ENCODE measurements around the gene HADH. TPM values are rescaled to one million over a fixed set of nuclear protein-coding genes. Genes with fewer than 3 reads are reported as not detected.

The HADH gene
- total RNA-seq, 2 donors from 2014 or later: 32.5 to 53.0 TPM

DNA sequence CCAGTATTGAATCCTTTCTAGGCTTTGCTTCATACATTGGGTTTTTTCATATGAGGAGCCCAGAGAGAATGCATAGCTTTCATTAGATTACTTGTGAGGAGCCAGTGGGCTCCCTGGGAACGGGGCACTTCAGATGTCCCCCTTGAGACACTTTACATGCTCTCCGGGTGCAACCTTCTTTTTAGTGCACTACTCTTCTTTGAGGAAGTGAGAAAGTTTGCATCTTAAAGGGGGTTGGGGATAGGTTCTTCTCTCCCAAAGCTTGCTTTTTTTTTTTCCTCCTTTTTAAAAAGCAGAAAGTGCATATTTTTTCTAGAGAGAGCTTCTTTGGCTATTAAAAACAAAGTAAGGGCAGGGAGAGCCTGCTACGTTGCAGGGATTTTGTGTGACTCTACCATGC, 4.3 kb downstream of the HADH start:
- Mint-ChIP-seq H3K27me3 (ENCODE audit: insufficient read depth) (peaks cover 3% of the 10 kb centered on the region), H3K36me3 (ENCODE audit: low read depth) (peaks cover 9% of the 10 kb centered on the region), H3K27ac (no peak overlapping the region), H3K9me3 (no peaks in the 10 kb centered on the region), H3K4me3 (no peak overlapping the region), H3K4me1 (peaks cover 8% of the 10 kb centered on the region)
- no peak overlapping the region for H3K27ac ChIP-seq (ENCODE audit: low read depth, low read length)
- no peaks in the 10 kb centered on the region for H3K36me3 ChIP-seq (ENCODE audit: control insufficient read depth, insufficient read depth, low read length)
- no peaks in the 10 kb centered on the region for H3K27me3 ChIP-seq (ENCODE audit: control insufficient read depth, insufficient read depth, low read length, poor library complexity, severe bottlenecking)
- H3K4me1 ChIP-seq (ENCODE audit: control insufficient read depth, insufficient read depth, low read length): no peaks in the 10 kb centered on the region
- DNase-seq: no peak
- no peak overlapping the region for H3K9ac ChIP-seq (ENCODE audit: extremely low read depth, low read length, poor library complexity, severe bottlenecking)
- H3K4me3 ChIP-seq (ENCODE audit: low read length): no peak overlapping the region
- 73 to 82% methylated on average over 2 to 3 of the region's 3 CpGs for WGBS, 2 experiments (ENCODE audit: insufficient coverage in 1 of 2, insufficient read length in 1 of 2)
- no peaks in the 10 kb centered on the region for H3K9me3 ChIP-seq (ENCODE audit: control insufficient read depth, low read length)
- TF ChIP-seq, protein P1, sequence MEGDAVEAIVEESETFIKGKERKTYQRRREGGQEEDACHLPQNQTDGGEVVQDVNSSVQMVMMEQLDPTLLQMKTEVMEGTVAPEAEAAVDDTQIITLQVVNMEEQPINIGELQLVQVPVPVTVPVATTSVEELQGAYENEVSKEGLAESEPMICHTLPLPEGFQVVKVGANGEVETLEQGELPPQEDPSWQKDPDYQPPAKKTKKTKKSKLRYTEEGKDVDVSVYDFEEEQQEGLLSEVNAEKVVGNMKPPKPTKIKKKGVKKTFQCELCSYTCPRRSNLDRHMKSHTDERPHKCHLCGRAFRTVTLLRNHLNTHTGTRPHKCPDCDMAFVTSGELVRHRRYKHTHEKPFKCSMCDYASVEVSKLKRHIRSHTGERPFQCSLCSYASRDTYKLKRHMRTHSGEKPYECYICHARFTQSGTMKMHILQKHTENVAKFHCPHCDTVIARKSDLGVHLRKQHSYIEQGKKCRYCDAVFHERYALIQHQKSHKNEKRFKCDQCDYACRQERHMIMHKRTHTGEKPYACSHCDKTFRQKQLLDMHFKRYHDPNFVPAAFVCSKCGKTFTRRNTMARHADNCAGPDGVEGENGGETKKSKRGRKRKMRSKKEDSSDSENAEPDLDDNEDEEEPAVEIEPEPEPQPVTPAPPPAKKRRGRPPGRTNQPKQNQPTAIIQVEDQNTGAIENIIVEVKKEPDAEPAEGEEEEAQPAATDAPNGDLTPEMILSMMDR (conservative IDR thresholded peaks at IDR 0.05): no peak

DNA sequence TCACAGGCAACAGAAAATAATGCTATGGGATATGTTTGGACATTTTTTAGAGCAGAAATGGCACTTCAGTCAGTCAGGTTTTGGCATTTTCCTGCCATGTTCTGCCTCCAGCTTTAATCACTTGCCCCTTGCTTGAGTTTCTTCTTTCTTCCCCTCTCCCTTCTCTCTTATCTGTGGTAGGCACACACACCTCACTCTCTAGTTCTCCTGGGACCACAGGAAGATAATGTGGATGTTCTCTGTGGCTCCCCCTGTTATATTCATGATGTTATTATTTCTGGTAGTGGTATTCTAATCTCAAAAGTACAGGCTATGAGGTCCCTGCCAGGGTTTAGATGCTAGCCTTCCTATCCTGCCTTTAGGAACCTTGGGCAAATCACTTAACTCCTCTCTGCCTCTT, 5.2 kb downstream of the HADH start:
- H3K9me3 Mint-ChIP-seq: no peaks in the 10 kb centered on the region
- H3K27ac Mint-ChIP-seq: no peak overlapping the region
- no peaks in the 10 kb centered on the region for H3K27me3 ChIP-seq (ENCODE audit: control insufficient read depth, insufficient read depth, low read length, poor library complexity, severe bottlenecking)
- no peaks in the 10 kb centered on the region for H3K9me3 ChIP-seq (ENCODE audit: control insufficient read depth, low read length)
- no peaks in the 10 kb centered on the region for H3K4me1 ChIP-seq (ENCODE audit: control insufficient read depth, insufficient read depth, low read length)
- no peak overlapping the region for H3K27ac ChIP-seq (ENCODE audit: low read depth, low read length)
- H3K36me3 Mint-ChIP-seq (ENCODE audit: low read depth): peaks cover 9% of the 10 kb centered on the region
- TF ChIP-seq, protein P1 (conservative IDR thresholded peaks at IDR 0.05): no peak
- H3K4me1 Mint-ChIP-seq: peaks cover 4% of the 10 kb centered on the region
- H3K4me3 ChIP-seq (ENCODE audit: low read length): no peak overlapping the region
- DNase-seq: no peak
- H3K9ac ChIP-seq (ENCODE audit: extremely low read depth, low read length, poor library complexity, severe bottlenecking): no peak overlapping the region
- H3K27me3 Mint-ChIP-seq (ENCODE audit: insufficient read depth): no peaks in the 10 kb centered on the region
- H3K4me3 Mint-ChIP-seq: no peak overlapping the region
- no peaks in the 10 kb centered on the region for H3K36me3 ChIP-seq (ENCODE audit: control insufficient read depth, insufficient read depth, low read length)

DNA sequence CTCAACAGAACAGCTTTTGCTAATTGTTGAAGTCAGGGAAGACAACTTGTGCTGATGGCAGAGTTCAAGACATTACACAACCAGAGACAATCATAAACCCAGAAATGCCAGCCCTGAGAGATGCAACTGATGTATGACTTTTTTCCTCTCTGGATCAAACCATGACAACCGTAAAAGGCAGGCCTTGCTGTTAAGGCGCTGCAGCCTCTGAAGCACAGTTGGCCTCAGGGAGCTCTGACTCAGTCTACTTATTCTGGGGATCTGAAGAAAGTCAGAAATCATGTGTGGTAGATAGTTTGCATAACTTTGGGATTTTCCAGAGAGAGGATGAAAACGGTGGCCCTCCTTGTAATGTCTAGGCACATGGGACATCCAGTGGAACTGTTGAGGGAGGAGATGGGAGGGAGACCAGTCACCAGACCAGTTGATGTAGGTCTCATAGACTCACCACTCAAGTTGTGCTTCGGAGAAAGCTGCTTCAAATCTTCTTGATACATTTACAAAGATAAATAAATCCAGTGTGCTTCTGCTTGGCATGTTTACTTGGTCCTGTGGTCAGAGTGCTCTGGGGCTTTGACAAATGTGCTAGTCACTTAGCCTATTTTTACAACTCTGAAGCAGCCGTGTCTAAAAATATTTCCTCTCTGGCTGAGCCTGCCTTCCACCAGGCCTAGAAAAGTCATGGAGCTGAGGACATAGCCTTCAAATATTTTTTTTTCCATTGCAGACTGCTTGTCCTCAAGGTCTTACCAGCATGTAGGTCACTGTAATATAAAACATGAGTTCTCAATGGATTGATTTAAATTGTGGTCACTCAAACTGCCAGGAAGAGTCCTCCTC, 7.5 kb downstream of the HADH start:
- Mint-ChIP-seq H3K9me3 (peaks cover 9% of the 10 kb centered on the region), H3K4me1 (peaks cover 2% of the 10 kb centered on the region), H3K27me3 (ENCODE audit: insufficient read depth) (no peaks in the 10 kb centered on the region), H3K4me3 (no peak overlapping the region), H3K36me3 (ENCODE audit: low read depth) (peaks cover 28% of the 10 kb centered on the region), H3K27ac (no peak overlapping the region)
- WGBS, 2 experiments (ENCODE audit: insufficient coverage in 1 of 2, insufficient read length in 1 of 2): 95 to 100% methylated on average over 4 to 5 of the region's 5 CpGs
- Histone ChIP-seq H3K9ac (ENCODE audit: extremely low read depth, low read length, poor library complexity, severe bottlenecking) (no peak overlapping the region), H3K4me3 (ENCODE audit: low read length) (no peak overlapping the region), H3K27ac (ENCODE audit: low read depth, low read length) (no peak overlapping the region), H3K36me3 (ENCODE audit: control insufficient read depth, insufficient read depth, low read length) (no peaks in the 10 kb centered on the region), H3K4me1 (ENCODE audit: control insufficient read depth, insufficient read depth, low read length) (no peaks in the 10 kb centered on the region), H3K9me3 (ENCODE audit: control insufficient read depth, low read length) (peaks cover 8% of the 10 kb centered on the region), H3K27me3 (ENCODE audit: control insufficient read depth, insufficient read depth, low read length, poor library complexity, severe bottlenecking) (no peaks in the 10 kb centered on the region)
- TF ChIP-seq, protein P1 (conservative IDR thresholded peaks at IDR 0.05): no peak
- DNase-seq: no peak
